Germinal center (tissue), 1 donor: Measurements from ENCODE around the gene LAMB3.
A peak's percentile ranks its signal among the peaks of the same experiment; 100 is the strongest.

Experiments
- DNase-seq: peaks from one replicate; pipeline ENCODE4 v3.0.0; 2012; ENCODE audit warnings: mixed read lengths, low spot score

Gene LAMB3

DNA sequence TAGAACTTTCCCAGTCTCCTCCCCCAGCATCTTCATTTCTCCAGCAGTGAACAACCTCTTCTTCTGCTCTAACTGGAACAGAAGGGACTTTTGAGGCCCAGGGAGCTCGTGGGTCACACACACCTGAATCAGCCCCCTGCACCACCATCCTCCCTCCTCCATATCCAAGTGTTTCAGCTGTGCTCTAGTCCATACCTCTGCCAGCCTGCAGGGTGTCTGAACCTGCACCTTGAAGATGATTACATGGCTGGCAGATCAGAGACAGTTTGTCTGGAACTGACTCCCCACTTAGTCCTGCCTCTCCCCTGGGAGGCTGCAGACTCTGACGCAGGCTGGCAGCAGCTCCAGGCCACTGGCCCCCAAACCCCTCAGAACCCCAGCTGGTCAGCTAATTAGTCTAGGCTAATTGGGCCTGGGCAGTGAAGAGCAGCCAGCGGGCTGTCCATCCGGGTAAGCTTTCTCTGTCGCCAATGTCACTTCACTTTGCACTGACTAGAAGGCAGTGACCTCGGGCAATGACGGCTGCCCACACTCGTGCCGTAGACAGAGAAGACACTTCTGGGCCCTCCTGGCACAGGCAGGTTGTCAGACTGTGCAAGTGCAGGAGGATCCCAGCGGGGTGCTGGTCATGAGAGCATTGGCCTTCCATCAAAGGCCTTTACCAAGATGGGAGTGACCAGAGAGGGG, 56.5 kb downstream of the LAMB3 start:
- DNase-seq: no peak

DNA sequence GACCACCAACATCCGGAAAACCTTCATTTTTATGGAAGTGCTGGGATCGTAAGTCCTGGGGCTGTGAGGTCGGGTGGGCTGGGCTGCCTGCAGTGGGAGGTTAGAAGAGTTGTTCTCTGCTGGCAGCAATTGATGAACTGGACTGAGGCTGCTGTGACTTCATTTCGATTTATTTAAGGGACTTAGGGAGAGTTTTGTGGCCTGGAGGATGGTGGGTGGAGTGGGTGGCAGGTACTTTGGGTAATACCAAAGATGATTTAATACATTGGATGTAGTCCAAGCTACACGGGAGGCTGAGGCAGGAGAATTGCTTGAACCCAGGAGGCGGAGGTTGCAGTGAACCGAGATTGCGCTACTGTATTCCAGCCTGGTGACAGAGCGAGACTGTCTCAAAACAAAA, 57.2 kb downstream of the LAMB3 start:
- DNase-seq: no peak

DNA sequence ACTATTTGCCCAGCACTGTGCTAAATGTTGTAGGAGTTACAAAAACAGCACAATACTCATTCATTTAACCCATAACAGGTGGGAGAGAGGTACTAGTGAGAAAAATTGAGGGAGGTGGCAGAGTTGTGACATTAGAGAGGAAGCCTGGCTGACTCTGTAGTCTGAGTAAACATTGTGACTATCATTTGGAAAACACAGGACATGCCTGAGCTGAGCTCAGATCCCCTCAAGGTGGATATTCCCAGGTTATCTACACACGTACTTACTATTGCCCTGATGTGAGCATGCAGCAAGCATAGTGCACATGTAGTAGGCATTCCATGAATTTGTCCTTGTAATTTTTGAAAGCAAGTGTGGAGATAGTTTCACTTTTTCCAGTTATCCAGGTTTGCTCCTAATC, 57.8 kb downstream of the LAMB3 start:
- DNase-seq: no peak

GRCh38 chr1:209593747-209594146, 58.5 kb downstream of the LAMB3 start:
- no peak for DNase-seq

DNA sequence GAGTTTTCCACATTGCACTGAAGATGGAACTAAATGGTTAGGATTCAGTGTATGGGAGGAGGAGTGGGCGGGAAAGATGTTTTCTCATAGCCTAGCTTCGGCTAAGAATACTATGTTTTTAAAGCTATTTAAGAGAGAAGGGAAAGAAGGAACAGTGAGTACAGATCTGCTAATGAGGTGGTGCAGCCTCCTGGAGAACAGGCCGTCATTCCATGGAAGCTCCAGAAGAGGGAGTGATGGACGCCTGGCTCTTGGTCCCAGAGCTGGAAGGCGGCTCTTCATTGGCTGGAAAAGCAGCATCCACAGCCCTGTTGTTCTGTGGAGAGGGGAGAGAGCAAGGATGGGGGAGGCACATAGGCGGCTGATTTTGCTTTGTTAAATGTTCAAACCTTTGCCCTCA, 61.8 kb downstream of the LAMB3 start:
- no peak for DNase-seq

DNA sequence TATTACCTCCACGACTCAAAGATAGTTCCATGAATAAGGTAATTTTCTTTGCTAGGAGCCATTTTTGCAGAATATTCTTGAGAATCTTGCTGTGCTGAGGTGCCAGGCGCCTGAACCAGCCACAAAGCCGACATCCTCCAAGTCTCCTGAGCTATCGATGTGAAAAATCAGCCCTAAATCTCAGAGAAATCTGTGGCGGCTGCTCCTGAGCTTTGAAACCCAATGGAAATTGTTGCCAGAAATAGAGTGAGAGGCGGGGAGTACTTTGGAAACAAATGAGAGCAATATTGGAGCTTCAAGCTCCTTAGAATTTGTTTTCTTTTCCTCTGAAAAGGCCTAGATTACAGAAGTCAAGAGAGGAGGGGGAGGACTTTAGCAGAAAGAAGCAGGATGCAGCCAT, 62.4 kb downstream of the LAMB3 start:
- no peak for DNase-seq

DNA sequence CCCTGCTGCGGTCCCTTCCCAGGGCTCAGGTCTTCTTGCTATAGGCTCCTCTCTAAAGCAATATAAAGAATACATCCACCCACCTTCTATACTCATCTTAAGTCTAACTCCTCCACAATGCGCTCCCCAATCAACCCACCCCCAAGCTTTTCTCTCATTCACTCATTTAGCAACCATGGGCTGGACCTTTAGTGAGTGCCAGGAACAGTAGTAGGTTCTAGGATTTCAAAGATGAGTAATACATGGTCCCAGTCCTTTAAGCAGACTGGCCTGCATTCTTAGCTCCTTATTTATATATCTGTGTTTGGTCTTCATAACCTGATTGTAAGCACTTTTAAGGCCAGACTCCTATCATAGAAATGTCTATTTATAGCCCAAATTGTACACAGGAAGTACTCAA, 62.8 kb downstream of the LAMB3 start:
- no peak for DNase-seq

DNA sequence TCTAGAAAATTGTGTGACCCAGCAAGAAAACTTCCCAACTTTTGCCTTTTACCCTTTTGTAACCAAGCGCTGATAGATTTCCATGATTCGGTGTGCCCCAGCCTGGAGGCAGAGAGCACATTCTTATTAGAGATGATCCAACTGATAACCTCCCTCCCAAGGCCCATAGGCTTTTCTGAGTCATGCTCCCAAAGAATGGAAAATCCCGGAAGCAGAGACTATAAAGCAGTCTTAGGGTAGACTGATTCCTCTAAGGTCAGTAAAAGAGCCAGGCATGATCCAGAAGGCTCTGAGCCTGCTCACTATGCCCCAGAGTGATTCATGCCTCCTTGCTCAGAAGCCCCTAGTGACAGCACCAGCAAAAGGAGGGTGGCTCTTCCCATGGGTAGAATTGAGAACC, 64.4 kb downstream of the LAMB3 start:
- DNase-seq: no peak

- DNase-seq: no peak
Observed at GRCh38 chr1:209586221-209586740, 65.9 kb downstream of the LAMB3 start.

- no peak for DNase-seq
Observed at GRCh38 chr1:209585672-209586071, 66.6 kb downstream of the LAMB3 start.

DNA sequence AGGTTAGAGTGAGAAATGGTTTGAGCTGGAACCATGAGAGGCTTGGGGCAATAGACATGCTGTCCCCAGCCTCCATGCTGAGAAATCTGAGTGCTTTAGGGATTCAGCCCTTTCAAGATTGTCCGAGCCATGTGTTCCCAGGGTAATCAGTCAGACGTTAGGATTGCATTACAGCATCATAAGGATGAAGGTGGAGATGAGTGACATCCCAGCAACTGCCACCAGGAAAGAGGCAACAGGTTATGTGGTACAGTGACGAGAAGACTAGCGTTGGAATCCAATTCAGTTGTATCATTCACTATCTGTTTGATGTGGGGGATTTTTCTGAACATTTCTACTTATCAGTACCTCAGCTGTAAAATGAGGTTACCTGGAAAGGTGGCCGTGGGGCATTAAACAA, 67.0 kb downstream of the LAMB3 start:
- DNase-seq: no peak

DNA sequence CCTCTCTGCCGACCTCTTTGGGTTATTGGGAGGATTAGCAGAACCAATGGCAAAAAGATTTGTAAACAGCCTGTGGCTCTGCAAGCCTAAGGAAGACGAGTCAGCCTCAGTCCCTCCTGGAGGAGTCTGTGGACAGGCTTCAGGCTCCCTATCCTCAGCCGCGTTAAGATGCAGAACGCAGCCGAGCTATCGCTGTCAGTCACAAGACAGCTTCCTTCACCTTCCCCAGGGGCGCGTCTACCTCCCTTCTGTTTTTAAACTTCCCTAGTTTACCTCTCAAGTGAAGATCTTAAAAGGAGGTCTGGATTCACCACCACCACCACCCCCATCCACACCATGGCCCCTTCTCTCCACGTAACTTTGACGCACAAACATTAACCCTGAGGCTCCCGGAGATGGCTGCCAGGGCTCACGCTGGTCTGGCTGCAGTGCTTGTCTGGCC, 68.0 kb downstream of the LAMB3 start:
- no peak for DNase-seq

GRCh38 chr1:209583408-209583807, 68.8 kb downstream of the LAMB3 start, which contains the start of gene CAMK1G:
CAMK1G (plus strand) TSS chr1:209583714; CDS start chr1:209594984, 11,270 bp downstream.
- no peak for DNase-seq

DNA sequence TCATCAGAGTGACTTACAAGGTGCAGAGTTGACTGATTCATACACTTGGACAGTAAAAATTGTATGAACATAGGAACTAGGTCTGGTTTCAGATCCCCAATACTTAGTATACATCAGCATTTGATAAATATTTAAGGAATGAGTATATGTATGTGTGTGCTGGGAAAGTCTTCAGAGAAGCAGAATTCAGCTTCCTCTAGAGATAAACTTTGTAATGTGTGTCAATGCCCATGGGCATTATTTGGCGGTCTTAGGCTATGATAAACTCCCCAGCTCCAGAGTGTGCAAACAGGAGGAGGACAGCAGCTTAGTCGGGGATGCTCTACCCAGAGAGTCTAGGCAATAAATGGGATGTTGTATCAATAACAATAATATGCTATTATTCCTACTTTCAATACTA, 71.6 kb downstream of the LAMB3 start:
- no peak for DNase-seq

DNA sequence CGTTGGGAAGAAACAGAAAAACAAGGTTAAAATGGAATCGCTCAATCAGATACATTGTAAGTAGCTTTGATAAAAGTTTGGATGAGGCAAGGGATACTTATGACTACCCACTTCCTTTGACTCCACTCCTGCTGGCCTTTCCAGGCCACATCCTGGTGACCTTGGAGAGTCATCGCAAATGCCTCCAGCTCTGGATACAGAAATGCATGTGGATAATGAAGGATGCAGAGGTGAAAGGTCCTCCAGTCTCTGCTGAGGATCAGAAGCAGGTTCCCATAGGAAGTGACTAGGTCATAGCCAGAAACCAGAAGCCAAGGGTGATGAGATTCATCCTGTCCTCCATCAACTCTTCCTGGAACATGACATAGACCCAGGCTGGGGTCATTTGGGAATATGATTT, 74.9 kb downstream of the LAMB3 start:
- no peak for DNase-seq

DNA sequence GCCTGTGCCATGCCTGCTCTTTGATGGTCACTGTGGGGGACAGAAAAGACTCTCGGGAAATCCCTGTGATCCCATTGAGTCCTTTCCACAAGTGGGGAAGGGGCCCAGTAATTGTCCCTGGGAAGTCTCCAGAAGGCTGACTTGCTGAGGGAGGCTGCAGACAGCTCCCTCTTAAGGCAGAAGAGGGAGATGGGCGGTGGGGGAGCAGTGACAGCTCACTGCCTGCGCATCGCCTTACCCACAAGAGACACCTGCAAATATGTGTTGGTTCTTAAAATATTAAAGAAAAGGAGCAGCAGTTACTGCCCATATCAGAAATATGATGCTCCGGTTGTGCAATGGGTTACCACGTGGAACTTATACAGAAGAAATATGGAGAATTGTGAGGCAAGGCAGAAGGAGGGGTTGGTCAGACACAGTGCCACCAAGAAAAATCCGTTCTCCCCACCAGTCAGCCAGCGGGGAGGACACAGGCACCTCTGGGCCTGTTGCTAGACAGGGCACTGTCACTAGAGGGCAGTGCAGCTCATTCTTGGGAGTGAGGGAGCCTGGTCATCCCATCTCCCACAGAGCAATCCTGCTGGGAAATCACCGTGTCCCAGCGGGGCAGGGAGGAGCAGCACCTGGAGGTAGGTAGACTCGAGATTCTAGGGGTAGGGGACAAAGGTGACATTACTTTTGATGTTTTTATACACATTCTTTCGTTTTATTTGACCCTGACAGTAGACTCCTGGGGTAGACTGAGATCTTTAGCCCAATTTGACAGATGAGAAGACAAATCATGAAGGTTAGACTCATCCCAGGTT, 75.6 kb downstream of the LAMB3 start:
- peak; percentile 62 for DNase-seq

GRCh38 chr1:209570743-209571142, 81.5 kb downstream of the LAMB3 start:
- DNase-seq: no peak

GRCh38 chr1:209569455-209570207, 82.6 kb downstream of the LAMB3 start:
- peak; percentile 52 for DNase-seq

GRCh38 chr1:209567698-209568175, 84.5 kb downstream of the LAMB3 start:
- no peak for DNase-seq

- DNase-seq: peak; percentile 55
Observed at GRCh38 chr1:209565759-209566678, 86.2 kb downstream of the LAMB3 start.
